ENCODE measurements around the gene DNAJA4. TPM values are rescaled to one million over a fixed set of nuclear protein-coding genes. Genes with fewer than 3 reads are reported as not detected.

Gene DNAJA4
- total and polyA plus RNA-seq, 12 donors = 11.7 to 43.5 (median 21.8) TPM

- H3K4me1 ChIP-seq (replicated peaks in 1 of 2) = peaks cover 0 to 6% of the 10 kb centered on the region in 2 donors
- H3K36me3 ChIP-seq (replicated peaks in 1 of 2) = no peaks in the 10 kb centered on the region
- H3K9me3 ChIP-seq (replicated peaks in 1 of 3) = no peaks in the 10 kb centered on the region
- DNase-seq = no peak
- TF ChIP-seq POLR2A (IDR thresholded peaks at IDR 0.05) = no peak
- no peak for TF ChIP-seq CTCF (IDR thresholded peaks at IDR 0.05)
- no peaks in the 10 kb centered on the region for H3K27me3 ChIP-seq
- intact Hi-C loops (cut with DNase I) = loop anchor here (5.0 kb wide), 1 partner anchor 118 kb away; no protein-coding TSS in a partner anchor
- no peak overlapping the region for H3K27ac ChIP-seq
- no peak overlapping the region for H3K4me3 ChIP-seq
- 78 to 91% (median 85%) methylated on average over 5 to 9 of the region's 9 CpGs for WGBS, 4 donors
These were observed 40.1 kb downstream of the DNAJA4 start for GRCh38 chr15:78304216-78305066.

GRCh38 chr15:78306176-78306774 is 41.9 kb downstream of the DNAJA4 start:
- 41 to 53% (median 47%) methylated on average over 3 of the region's 3 CpGs for WGBS, 4 donors

GRCh38 chr15:78307976-78308375 is 43.6 kb downstream of the DNAJA4 start:
- DNase-seq = no peak
- no peak overlapping the region for H3K27ac ChIP-seq
- no peak overlapping the region for H3K4me3 ChIP-seq
- no peaks in the 10 kb centered on the region for H3K9me3 ChIP-seq (replicated peaks in 1 of 3)
- H3K27me3 ChIP-seq = no peaks in the 10 kb centered on the region
- 30 to 46% (median 32%) methylated on average over 6 of the region's 6 CpGs for WGBS, 4 donors
- no peaks in the 10 kb centered on the region for H3K36me3 ChIP-seq (replicated peaks in 1 of 2)
- TF ChIP-seq CTCF (IDR thresholded peaks at IDR 0.05) = no peak
- no peak for TF ChIP-seq POLR2A (IDR thresholded peaks at IDR 0.05)
- intact Hi-C loops (cut with DNase I) = loop anchor here (5.0 kb wide), 1 partner anchor 114 kb away; no protein-coding TSS in a partner anchor
- no peaks in the 10 kb centered on the region for H3K4me1 ChIP-seq (replicated peaks in 1 of 2)

More at GRCh38 chr15:78306176-78306774, 41.9 kb downstream of the DNAJA4 start:
- H3K27ac ChIP-seq = peak overlapping the region in 1 of 5 donors; percentile 40
- no peaks in the 10 kb centered on the region for H3K27me3 ChIP-seq
- no peaks in the 10 kb centered on the region for H3K4me1 ChIP-seq (replicated peaks in 1 of 2)
- TF ChIP-seq POLR2A (IDR thresholded peaks at IDR 0.05) = no peak
- TF ChIP-seq CTCF (IDR thresholded peaks at IDR 0.05) = no peak
- DNase-seq = peak in 1 of 7 donors; percentile 9
- no peak overlapping the region for H3K4me3 ChIP-seq
- intact Hi-C loops (cut with DNase I) = loop anchor here (5.0 kb wide), 1 partner anchor 116 kb away; no protein-coding TSS in a partner anchor
- H3K36me3 ChIP-seq (replicated peaks in 1 of 2) = no peaks in the 10 kb centered on the region
- no peaks in the 10 kb centered on the region for H3K9me3 ChIP-seq (replicated peaks in 1 of 3)

GRCh38 chr15:78308422-78309032 is 44.2 kb downstream of the DNAJA4 start:
- Histone ChIP-seq H3K27ac (no peak overlapping the region), H3K9me3 (replicated peaks in 1 of 3) (no peaks in the 10 kb centered on the region), H3K4me1 (replicated peaks in 1 of 2) (no peaks in the 10 kb centered on the region), H3K36me3 (replicated peaks in 1 of 2) (no peaks in the 10 kb centered on the region), H3K27me3 (no peaks in the 10 kb centered on the region), H3K4me3 (no peak overlapping the region)
- intact Hi-C loops (cut with DNase I) = loop anchor here (5.0 kb wide), 1 partner anchor 114 kb away; no protein-coding TSS in a partner anchor
- WGBS, 4 donors = 0 to 25% (median 18%) methylated on average over 1 to 9 of the region's 9 CpGs
- peak; percentile 60 to 86 (median 80) for DNase-seq
- TF ChIP-seq CTCF (IDR thresholded peaks at IDR 0.05) (peak; percentile 63 to 92 (median 81)), POLR2A (IDR thresholded peaks at IDR 0.05) (no peak)
